HG02938 (cell line): Measurements from ENCODE around the gene RNF166.

Experiments
- ATAC-seq: cut with Tn5 transposase; IDR thresholded peaks from one replicate; pipeline ENCODE4 v1.9.1; 2021; ENCODE audit warnings: mild to moderate bottlenecking, moderate library complexity; ENCODE audit not compliant: unreplicated experiment

RNF166 gene

DNA sequence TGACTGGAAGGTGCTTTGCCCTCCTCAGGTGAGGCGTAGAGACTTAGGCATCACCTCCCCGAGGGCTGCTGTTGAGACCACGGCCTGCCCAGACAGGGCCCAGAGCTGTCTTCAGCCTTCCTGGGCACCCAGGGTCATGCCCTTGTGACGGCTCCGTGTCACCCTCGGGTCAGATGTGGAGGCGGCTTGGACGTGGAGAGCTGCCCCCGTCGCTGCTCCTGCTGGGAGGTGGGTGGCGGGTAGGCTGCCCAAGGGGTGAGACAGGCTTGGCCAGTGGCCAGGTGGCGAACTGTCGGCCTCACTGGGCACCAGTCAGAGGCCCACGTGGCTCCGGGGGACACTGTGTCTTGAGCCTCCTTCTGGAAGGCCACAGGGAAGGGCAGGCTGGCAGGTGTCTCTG lies 11.0 kb downstream of the RNF166 start:
- ATAC-seq, result no peak

DNA sequence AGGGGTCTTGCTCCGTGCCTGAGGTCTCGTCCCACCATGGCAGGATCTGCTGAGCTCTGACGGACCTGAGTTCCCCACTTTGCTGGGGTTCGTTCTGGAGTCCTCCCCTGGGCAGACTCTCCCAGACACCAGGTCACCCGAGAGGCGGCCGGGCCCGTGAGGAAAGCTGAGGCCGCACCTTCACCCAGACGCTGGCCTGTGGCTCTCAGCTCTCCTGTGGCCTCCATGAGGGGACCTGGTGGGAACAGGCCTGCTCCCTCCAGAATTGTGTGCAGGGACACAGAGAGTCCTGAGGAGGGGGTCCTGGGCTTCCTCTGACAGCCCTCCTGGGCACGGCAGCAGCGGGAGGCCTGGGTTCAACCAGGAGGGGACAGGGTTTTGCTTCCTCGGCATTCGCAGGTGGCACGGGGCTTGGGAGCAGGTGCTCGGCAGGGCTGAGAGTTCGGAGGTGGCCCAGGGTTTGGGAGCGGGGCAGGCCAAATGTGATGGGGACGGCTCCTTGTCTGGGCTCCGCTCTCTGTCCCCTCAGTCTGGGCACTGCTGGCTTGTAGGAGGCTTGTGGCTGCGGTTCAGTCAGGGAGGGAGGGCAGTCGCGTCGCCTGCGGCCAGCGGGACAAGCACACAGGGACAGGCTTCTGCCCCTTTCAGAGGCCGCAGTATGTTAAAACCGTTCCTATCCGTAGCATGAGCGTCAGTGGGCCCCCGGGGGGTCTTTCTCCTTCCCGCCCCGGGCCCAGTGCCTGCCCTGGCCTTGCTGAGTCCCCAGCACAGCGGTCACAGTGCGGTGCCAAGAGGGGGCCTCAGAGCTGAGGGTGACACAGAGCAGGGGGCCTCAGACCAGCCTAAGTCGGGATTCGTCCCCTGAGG lies 11.8 kb downstream of the RNF166 start:
- no peak for ATAC-seq

DNA sequence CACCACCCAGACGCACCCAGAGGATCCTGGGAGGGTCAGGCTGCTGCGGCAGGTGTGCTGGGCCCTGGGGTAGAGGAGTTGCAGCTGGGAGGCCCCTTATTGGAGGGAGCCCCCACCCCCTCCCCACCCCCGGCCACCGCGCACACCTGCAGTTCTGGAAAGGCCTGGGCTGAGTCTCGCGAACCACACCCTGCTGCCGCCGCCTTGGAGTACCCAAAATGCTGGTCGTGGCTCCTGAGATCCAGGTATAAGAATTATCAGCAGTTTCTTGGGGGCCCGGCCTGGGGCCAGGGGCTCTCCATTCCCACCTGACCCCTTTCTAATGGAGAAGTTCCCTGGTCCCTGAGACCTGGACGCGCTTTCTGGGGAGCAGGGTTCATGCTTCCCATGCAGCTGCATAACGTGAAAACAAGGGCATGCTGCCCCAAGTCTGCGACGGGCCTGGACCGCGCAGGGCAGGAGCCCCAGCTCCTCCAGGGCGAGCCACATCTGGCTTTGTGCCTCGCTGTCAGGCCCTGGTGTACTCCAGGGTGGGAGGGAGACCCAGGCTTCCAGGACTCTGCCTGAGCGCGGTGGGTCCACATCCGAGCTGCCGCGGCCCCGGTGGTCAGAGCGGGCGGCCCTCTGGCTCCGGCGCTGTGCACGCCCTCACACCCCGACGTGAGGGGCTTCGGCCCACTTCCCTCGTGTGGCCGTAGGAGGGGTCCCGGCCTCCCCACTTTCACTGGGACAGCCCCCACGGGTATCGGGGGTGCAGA lies 12.6 kb downstream of the RNF166 start:
- no peak for ATAC-seq

DNA sequence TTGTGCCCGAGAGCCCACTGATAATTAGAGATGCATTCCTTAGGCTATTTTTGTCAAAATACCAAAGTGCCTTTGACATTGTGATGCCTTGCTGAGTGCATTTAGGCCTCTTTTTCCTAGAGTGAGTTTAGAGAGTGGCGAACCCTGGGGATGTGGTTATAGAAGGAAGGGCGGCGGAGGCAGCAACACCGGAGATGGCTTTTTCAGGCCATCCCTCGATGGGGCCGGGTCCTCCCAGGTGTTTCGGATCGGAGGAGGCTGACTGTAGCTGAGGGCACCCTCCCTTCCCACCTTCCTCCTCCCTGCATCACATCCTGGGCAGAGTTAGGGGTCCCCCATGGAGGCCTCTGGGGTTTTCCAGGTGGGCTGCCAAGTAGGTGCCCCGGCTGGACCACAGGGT lies 13.3 kb downstream of the RNF166 start:
- no peak for ATAC-seq

DNA sequence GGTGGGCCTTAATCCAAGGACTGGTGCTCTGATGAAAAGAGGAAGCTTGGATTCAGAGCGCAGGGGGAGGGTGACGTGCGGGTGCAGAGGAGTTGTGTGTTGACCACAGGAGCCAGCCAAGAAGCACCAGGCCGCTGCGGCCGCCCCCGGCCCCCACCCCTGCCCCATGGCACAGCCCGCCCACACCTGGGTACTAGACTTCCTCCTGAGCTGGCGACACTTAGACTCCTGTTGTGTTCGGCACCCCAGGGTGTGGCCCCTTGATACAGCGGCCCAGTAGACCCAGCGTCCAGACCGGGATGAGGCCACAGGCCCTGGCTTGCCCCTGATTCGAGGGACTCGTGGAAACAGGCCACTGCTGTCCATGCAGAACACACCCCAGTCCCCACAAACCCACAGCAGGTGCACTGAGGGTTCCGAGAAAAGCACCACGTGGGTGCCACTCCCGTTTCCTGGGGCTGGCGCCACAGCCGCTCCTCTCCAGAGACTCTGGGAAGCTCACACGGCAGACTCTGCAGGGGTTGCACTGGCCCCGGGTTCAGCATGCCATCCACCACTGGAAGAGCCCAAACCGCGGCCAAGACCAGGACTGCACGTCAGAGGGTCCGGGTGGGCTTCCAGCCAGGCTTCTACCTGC lies 14.2 kb downstream of the RNF166 start:
- ATAC-seq, result no peak

DNA sequence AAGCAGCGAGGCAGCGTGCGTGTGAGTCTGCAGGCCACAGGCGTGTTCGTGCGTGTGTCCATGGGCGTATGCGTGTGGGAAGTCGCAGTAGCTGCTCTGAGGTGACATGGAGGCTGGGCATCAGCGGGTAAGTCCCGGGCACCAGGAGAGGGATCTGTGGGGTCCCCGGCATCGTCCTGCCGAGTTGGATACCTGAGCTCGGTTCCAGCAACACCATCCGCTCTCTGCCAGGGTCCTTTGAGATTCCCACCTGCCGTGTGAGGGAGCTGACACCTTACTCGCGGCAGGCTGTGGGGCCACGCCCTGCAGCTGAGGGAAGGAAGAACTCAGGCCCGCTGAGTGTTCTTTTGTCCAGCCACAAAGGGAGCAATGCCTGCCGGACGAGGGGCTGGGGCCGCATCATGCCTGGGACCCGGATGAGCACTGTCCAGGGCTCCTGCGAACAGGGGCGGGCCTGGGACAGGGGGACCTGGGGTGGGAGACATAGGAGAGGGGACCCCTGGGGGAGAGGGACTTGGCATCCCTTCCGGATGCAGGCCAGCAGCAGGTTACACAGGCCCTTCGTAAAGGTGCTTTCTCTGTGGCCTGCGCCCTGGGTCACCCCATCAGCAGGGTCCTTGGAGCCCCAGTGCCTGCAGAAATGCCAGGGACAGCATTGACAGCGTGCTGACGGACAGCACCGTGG lies 14.9 kb downstream of the RNF166 start:
- ATAC-seq, result no peak

DNA sequence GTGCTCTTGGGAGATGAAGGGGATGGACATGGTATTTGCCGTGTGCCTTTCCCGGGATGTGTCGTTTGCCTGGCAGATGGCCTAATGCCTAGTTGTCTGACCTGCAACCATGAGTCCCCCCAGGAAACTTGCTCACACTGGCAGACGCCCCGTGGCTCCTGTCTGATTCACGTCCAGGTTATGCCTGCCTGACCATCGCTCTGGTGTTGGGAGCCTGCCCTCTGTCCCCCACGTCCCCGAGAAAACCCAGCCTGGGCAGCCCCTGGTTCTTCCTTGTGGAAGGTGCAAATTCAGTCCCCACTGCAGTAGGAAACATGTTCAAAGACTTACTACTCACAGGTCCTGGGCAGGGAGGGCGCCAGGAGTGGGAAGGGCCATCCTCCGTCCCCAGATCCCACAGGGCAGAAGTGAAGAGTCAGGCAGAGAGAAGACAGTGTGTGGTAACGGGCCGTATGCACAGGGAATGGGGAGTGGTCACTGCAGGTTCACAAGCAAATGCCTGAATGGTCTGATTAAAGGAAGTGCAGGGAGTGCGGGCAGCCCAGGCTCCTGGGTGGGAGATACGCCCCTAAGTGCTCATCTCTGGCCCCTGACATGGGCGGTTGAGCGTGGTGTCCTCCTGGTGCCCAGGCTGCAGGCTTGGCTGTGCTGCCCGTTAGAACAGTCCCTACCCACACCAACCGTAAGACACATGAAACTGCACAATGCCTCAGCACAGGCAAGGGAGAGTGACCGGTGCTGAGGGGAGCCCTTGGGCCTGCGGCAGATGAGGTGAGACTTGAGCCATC lies 15.7 kb downstream of the RNF166 start:
- ATAC-seq, result no peak

DNA sequence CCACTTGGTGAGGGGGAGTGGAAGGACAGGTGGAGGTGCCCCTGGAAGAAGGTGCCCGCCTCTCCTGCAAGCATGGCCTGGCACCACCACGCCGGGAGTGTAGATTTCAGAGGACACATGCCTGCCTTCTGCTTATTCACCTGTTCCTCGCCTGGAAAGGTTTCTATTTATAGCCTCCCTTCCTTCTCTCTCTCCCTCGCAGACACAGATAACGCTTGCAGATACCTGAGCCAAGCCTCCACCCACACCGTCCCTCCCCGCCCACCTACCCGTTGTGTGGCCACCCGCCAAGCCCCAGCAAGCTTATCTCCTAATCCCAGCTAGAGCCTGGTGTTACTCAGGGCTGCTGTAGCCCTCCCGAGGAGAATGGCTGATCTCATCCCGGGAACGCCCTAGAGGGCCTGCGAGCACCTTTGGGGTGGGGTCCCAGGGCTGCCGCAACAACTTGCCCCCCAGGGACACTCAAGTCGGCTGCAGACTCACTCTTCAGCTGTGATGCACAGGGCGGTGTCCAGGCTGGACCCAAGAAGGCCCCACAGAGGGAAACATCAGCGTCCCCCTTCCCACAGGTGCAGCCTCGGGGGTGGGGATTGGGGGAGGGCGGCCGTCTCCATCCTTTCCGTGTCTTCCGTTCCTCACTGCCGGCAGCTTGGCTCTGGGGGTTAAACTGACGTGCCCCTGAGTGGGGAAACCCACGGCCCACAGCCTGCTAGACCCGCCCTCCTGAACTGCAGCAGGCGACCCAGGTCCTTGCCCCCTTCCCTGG lies 18.0 kb downstream of the RNF166 start:
- no peak for ATAC-seq

DNA sequence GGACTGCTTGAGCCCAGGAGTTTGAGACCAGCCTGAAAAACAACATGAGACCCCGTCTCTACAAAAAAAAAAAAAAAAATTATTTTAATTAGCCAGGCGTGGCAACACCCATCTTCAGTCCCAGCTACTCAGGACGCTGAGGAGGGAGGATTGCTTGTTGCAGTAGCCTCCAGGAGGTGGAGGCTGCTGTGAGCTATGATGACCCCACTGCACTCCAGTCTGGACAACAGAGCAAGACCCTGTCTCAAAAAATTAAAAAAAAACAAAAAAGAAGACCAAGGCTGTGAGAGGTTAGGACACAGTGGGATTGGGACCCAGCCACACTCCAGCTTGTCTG lies 18.6 kb downstream of the RNF166 start:
- no peak for ATAC-seq

DNA sequence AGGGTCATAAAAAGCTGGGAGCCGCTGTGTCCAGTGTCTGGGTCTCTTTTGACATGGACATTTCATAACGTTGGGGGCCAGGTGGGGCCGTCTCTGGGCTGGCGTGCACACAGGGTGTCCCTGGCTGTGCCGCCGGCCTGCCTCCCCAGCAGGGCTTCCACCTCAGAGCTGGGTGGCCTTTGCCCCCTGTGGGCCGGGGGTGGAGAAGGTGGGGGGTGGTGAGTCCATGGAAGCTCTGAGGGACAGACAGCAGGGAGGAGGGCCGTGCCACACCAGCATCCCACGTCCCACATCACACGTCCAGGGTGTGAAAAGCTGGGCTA lies 19.0 kb downstream of the RNF166 start:
- no peak for ATAC-seq

DNA sequence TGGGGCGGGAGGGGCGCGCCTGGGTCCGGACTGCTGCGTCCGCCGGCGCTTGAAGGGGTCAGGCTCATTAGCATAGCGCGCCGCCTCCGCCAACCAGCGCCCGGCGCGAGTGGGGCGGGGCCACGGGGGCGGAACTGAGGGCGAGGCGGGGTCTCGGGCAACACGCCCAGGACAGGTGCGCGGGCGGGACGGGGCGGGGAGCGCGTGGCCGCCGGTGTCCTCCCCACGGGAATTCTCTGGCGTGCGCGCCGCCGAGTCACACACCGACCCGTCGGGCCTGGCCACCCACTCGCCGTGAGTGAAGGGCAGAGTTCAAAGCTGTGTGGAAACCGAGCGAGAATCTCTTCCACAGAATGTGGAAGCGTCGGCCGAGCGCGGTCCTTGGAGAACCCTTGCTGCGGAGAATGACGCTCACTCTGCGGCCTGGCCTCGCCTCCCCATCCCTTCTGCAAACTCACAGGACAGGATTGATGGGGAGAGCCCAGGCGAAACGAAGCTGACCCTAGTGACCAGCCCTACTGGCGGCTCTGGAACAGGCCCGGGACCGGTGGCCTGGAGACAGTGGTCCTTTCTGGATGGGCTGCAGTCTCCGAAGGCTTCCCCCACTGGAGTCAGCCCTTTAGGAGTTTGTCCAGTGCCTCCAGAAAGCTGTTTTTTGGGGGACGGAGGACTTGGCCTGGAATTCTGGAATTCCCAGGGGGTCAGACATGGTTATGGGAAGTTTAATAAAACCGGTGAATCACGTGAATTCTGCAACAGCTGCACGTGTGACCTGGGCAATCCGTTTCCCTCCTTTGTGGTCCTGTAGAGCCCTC lies 19.6 kb downstream of the RNF166 start, which contains the start of gene SNAI3:
Gene SNAI3, minus strand, starts transcription at position 69 of the 815 bp plus-strand sequence. CDS start 101 bp downstream, outside the sequence.
- peak; percentile 41 for ATAC-seq

DNA sequence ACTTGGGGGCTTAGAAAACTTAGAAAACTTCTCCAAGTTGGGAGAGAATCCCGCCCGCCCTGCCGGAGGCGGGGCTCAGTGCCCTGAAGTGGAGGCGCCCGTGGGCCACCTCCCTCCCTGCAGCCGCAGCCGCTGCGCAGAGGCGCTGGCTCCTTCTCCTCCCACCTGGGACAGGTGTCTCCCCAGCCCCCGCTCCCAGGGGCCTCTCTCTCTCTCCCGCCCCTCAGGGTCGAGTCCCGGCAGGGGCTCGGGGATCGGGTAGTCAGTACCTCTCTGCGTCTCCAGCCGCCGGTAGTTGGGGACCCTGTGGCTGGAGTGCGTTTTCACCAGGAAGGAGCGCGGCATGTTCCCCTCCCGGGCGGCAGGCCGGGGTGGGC lies 20.2 kb downstream of the RNF166 start:
- no peak for ATAC-seq

DNA sequence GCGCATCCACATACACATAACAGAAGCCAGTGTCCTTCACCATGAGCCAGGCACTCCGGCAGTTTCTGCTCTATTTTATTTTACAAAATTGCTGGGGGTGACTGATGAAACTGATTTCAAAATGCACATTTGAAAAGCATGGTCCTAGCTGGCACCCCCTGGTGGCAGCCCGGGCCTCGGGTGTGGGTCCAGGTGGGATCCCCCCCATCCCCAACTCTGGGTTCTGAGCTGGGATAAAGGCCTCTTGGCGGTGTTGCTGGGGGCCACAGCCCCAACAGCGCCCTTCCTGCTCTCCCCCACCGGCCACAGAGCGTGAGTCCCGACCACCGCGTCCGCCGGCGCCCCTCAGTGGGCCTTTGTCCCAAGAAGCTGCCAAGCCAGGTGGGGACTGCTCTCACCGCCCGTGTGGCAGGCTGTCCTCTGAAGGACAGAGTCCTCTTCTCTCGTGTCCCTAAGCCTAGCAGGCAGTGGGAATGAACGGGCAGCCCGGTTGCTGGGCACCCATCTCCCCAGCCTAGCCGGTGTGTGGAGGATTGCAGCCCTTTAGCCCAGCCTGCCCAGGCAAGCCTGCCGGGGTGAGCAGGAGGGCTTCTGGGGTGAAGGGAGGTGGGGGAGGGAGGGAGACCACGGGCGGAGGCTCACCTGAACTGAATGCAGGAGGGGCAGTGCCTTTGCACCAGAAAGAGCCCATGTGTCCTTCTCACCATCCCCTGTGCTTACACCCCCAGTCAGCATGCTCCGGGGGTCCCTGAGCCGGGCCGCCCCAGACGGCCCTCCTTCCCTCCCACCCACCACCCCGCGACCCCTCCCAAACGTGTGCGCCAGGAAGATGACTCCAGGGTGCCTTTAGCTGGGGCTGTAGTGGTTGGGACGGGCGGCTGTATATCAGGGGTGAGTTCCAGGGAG lies 20.8 kb downstream of the RNF166 start:
- no peak for ATAC-seq

DNA sequence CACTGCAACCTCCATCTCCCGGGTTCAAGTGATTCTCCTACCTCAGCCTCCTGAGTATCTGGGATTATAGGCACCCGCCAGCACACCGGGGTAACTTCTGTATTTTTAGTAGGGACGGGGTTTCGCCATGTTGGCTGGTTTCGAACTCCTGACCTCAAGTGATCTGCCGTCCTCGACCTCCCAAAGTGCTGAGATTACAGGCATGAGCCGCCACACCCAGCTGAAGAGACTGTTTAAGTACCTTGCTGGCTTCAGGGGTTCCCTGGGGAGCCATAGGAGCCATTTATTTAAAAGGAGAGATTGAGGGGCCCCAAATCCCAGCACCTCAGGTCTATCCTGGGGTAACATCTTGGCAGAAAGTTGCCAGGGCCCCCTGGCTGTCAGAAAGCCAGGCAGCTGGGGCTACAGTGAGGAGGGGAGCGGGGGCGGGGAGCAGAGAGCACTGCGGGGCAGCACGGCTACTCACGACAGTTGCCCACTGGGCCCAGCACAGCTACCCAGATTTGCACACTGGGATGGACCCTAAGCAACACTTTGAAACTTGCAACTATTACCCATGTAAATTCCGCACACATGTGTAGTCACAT lies 21.5 kb downstream of the RNF166 start:
- no peak for ATAC-seq

DNA sequence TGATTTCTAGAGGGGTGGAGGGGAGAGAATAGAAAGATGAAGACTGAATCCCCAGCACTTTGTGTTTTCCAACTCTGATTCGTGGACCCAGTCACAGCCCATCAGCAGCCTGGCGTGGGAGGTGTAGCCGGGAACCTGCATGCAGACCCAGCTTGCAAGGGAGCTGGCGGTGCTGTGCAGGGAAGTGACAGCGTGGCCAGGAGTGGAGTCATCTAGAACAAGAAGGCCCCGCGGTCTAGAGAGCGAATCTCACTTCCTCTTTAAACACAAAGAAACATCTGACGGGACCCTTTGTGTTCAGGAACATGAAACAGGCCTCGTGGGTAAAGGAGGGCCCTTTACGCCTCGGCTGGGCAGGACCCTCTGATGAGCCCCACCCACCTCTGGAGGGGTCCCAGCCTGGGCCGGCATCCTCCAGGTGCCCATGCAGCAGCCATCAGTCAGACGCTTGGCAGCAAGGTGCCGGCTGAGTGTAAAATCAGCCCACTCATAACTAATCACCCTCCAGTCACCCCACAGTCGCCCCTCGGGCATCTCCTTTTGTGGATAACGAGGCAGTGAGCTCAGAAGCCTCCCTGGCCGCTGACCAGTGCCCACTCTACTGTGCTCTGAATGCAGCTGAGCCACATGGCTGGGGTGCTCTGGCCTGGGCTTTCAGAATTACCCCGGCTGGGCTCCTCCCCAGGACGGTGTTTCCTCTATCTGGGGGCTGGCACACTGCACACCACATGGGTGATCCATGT lies 24.3 kb downstream of the RNF166 start:
- peak; percentile 81 for ATAC-seq

DNA sequence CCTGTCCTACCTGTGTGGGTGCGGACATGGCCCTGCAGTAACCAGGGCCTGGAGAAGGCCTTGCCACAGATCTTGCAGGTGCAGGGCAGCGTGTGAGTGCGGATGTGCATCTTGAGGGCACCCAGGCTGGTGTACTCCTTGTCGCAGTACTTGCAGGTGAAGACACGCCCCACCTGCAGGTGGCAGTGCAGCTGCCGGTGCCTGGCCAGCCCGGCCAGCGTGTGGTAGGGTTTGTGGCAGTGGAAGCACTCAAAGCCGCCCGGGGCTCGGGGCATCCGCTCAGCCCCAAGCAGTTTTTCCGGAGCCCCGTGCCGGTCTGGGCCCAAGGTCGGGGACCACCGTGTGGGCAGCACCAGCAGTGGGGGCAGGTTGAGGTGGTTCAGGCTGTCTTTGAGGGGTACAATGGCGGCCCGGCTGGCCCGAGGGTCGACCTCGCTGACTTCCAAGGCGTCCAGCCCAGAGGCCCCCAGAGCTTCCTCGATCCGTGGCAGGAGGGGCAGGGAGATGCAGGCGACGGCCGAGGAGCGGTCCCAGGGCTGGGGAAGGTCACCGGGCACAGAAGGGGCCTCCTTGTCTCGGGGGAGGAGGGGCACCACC lies 25.0 kb downstream of the RNF166 start:
- no peak for ATAC-seq
